Thymus (tissue), 11 donors: ENCODE results near the gene STPG2. TPM values are rescaled to one million over a fixed set of nuclear protein-coding genes. Genes with fewer than 3 reads are reported as not detected.

Source experiments
- DNase-seq, 9 donors: peaks; one replicate each; pipeline ENCODE4 v3.0.0-alpha.2; 2013; ENCODE audit warnings: low spot score in 9 of 9, low read depth in 6 of 9, missing footprints in 1 of 9
- H3K27ac ChIP-seq, 2 donors: one replicate each; pipeline ENCODE4 v1.5.1; 2013; ENCODE audit warnings: control low read depth in 1 of 2, low read depth in 1 of 2, low read length in 1 of 2, mild to moderate bottlenecking in 1 of 2, moderate library complexity in 1 of 2
- H3K27me3 ChIP-seq, 2 donors: one replicate each; pipeline ENCODE4 v1.5.1; 2013; ENCODE audit warnings: low read length in 1 of 2; ENCODE audit not compliant: control insufficient read depth in 2 of 2, insufficient read depth in 1 of 2
- H3K36me3 ChIP-seq, 2 donors: one replicate each; pipeline ENCODE4 v1.5.1; 2013; ENCODE audit warnings: low read length in 1 of 2, mild to moderate bottlenecking in 1 of 2, moderate library complexity in 1 of 2; ENCODE audit not compliant: control insufficient read depth in 2 of 2, insufficient read depth in 2 of 2
- H3K4me1 ChIP-seq, 2 donors: one replicate each; pipeline ENCODE4 v1.5.1; 2013; ENCODE audit warnings: low read length in 2 of 2; ENCODE audit not compliant: control insufficient read depth in 2 of 2, insufficient read depth in 2 of 2
- H3K4me3 ChIP-seq, 2 donors: one replicate each; pipeline ENCODE4 v1.5.1; 2013; ENCODE audit warnings: low read length in 2 of 2, control low read depth in 1 of 2, mild to moderate bottlenecking in 1 of 2
- H3K9me3 ChIP-seq, 2 donors: one replicate each; pipeline ENCODE4 v1.5.1; 2013; ENCODE audit warnings: low read length in 1 of 2, mild to moderate bottlenecking in 1 of 2; ENCODE audit not compliant: control insufficient read depth in 2 of 2, insufficient read depth in 1 of 2
- WGBS: extraction: QIAGEN DNeasy Blood & Tissue Kit; methylation state at CpG from one replicate; pipeline ENCODE4 v1.1.7; 2013; 5-methylcytosine and 5-hydroxymethylcytosine counted together
- polyA plus RNA-seq: library from polyadenylated mRNA; stranded (reverse); fragments of 200-250 nt; gene quantifications from one replicate; pipeline ENCODE4 v1.2.3, GENCODE V29; 2013
- total RNA-seq: library from RNA; stranded (reverse); fragments of 120-200 nt; gene quantifications from one replicate; pipeline ENCODE4 v1.2.4, GENCODE V29; 2013
- donor health status: healthy.

STPG2 gene
- total and polyA plus RNA-seq, 2 donors: 0.16 to 0.24 TPM

DNA sequence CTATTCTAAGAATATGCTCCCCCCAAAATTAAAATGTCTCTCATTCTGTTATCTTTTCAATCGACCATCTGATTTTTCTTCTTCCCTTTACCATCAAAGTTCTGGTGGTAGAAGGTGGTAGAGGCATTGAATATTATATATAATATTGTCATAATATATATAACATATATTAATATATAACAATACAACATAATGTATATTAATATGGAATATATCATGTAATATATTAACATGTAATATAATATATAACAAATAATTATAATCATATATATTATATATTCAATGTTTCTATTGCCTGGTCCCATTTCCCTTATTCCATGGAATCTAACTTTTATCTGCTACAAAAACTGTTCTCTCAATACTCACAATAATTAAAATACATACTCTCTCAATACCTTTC, 40.6 kb downstream of the STPG2 start:
- H3K27me3 ChIP-seq: no peaks in the 10 kb centered on the region
- H3K36me3 ChIP-seq: no peaks in the 10 kb centered on the region
- 91% methylated on average over 1 of the region's 1 CpG for WGBS
- H3K4me1 ChIP-seq: no peaks in the 10 kb centered on the region
- no peak for DNase-seq
- no peaks in the 10 kb centered on the region for H3K9me3 ChIP-seq
- H3K4me3 ChIP-seq: no peak overlapping the region
- no peak overlapping the region for H3K27ac ChIP-seq

DNA sequence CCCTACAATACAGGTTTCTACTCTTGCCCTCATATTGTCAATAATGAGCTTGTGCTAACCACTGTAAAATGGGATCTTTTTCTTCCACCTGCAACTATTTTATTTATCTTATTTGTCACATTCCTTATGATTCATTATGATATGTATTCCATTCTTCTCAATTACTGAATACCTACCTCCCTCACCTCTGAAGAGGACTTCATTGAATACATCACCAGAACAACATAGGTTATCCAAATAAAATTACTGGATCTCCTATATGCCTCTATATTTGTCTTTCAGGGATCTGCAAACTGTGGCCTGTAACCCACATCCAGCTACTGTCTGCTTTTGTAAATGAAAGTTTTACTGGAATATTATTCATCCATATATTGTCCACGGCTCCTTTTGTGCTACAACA, 41.3 kb downstream of the STPG2 start:
- Histone ChIP-seq H3K4me3 (no peak overlapping the region), H3K4me1 (no peaks in the 10 kb centered on the region), H3K27me3 (no peaks in the 10 kb centered on the region), H3K27ac (no peak overlapping the region), H3K36me3 (no peaks in the 10 kb centered on the region), H3K9me3 (no peaks in the 10 kb centered on the region)
- DNase-seq: no peak
- 97% methylated on average over 1 of the region's 1 CpG for WGBS

DNA sequence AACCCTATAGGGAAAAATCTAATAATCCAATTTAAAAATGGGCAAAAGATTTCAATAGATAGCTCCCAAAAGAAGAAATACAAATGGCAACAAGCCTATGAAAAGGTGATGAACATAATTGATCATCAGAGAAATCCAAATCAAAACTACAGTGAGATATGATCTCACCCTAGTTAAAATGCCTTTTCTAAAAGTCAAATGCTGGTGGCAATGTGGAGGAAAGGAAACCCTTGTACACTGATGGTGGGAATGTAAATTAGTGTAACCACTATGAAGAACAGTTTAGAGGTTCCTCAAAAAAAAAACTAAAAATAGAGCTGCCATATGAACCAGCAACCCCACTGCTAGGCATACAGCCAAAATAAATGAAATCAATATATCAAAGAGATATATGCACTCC, 44.5 kb downstream of the STPG2 start:
- no peak for DNase-seq
- H3K27ac ChIP-seq: no peak overlapping the region
- H3K27me3 ChIP-seq: no peaks in the 10 kb centered on the region

DNA sequence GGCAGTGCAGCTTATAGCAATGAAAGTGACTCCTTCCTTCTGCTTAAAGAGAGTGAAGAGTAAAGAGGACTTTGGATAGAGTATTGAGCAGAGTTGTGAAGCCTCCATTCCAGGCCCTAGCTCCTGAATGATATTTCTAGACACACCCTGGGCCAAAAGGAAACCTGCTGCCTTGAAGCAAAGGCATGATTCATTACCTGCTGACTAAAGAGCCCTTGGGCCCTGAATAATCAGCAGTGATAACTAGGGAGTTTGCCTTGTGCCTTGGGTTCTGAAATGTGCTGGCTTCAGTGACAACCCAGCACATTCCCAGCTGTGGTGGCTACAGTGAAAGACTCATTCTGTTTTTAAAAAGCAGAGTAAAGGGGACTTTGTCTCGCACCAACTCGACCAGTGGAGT, 49.2 kb downstream of the STPG2 start:
- Histone ChIP-seq H3K27ac (no peak overlapping the region), H3K4me1 (no peaks in the 10 kb centered on the region), H3K9me3 (no peaks in the 10 kb centered on the region), H3K27me3 (no peaks in the 10 kb centered on the region), H3K4me3 (no peak overlapping the region), H3K36me3 (no peaks in the 10 kb centered on the region)
- 99% methylated on average over 2 of the region's 2 CpGs for WGBS
- DNase-seq: no peak

More for the DNA sequence above, 44.5 kb downstream of the STPG2 start:
- Histone ChIP-seq H3K9me3 (no peaks in the 10 kb centered on the region), H3K36me3 (no peaks in the 10 kb centered on the region), H3K4me3 (no peak overlapping the region), H3K4me1 (no peaks in the 10 kb centered on the region)

DNA sequence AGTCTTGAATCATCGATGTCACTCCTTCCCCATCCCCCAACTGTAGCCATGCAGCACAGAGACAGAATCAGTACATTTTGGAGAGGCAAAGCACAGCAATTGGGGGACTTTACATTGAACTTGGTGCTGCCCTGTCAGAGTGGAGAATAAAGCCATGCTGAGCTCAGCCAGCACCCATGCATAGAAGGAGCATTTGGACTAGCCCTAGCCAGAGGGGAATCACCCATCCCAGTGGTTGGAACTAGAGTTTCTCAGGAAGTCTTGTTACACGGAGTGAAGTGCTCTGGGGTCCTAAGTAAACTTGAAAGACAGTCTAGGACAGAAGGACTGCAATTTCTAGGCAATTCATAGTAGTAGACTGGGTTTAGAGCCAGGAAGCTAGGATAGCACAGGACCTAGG, 49.6 kb downstream of the STPG2 start:
- Histone ChIP-seq H3K27ac (no peak overlapping the region), H3K27me3 (no peaks in the 10 kb centered on the region), H3K36me3 (no peaks in the 10 kb centered on the region), H3K4me3 (no peak overlapping the region), H3K4me1 (no peaks in the 10 kb centered on the region), H3K9me3 (no peaks in the 10 kb centered on the region)
- WGBS: 95% methylated on average over 2 of the region's 2 CpGs
- no peak for DNase-seq

DNA sequence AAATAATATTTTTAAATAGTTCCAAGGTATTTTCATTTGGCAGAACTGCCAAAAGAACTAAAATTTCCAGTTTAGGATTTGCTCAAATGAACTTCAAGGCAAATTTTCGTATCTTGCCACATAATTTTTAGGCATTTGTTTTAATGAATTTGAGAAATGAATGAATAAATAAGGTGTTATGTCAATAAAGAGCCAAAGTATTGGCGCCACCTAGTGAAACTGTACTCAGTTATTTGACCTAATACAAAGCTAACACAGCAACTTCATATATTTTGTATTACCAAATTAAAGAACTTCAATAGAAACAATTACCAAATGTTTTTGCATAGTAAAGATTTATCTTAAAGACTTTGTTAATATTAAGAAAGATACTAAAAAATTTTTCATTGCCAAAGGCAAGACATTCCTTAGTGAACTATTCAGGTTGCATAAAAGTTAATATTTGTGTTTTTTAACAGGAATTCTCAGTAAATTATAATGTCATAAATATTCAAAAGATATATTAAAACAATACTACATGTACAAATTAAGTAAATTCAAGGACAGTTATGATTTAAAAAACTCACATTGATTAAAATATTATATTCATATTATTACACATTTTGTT, 50.3 kb downstream of the STPG2 start:
- 43% methylated on average over 2 of the region's 2 CpGs for WGBS
- DNase-seq: peak in 2 of 9 donors; percentile 9 to 34
- Histone ChIP-seq H3K27me3 (no peaks in the 10 kb centered on the region), H3K9me3 (no peaks in the 10 kb centered on the region), H3K4me1 (no peaks in the 10 kb centered on the region), H3K36me3 (no peaks in the 10 kb centered on the region), H3K4me3 (no peak overlapping the region), H3K27ac (no peak overlapping the region)

DNA sequence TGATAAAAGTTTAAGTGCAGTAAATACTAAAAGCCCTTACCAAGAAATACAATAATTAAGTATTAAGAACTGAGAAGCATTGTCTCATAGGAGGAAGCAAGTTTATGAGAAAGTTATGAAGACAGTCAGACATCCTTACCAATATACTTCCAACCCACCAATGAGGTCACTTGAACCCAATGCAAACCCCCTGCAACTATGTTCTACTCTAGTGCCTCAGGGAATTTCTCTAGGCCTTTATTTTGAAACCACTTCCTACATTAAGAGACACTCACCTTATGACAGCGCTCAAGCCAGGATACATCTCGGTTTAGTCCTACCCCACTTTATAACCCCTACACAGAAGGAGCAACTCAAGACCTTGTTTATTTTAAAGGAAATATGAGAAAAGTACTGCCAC, 61.3 kb downstream of the STPG2 start:
- H3K27me3 ChIP-seq: no peaks in the 10 kb centered on the region
- no peak for DNase-seq
- no peak overlapping the region for H3K4me3 ChIP-seq
- no peaks in the 10 kb centered on the region for H3K9me3 ChIP-seq
- no peak overlapping the region for H3K27ac ChIP-seq
- whole genome bisulfite sequencing: over 99% methylated on average over 2 of the region's 2 CpGs
- no peaks in the 10 kb centered on the region for H3K36me3 ChIP-seq
- no peaks in the 10 kb centered on the region for H3K4me1 ChIP-seq

DNA sequence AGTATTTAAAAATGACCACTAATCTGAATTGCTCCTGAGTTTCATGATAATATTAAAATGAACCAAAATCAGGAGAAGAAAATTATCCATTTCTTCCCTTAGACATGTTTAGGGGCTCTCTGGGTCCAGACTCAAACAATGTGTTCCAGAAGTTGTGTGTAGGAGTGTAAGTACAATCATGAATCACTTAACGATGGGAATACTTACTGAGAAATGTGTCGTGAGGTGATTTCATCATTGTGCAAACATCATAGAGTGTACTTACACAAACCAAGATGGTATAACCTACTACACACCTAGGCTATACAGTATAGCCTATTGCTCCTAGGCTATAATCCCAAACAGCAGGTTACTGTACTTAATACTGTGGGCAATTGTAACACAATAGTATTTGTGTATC, 74.8 kb downstream of the STPG2 start:
- no peak for DNase-seq
- H3K27ac ChIP-seq: no peak overlapping the region
- 95% methylated on average over 2 of the region's 2 CpGs for WGBS
- H3K4me3 ChIP-seq: no peak overlapping the region
- no peaks in the 10 kb centered on the region for H3K4me1 ChIP-seq
- H3K36me3 ChIP-seq: no peaks in the 10 kb centered on the region
- no peaks in the 10 kb centered on the region for H3K27me3 ChIP-seq
- no peaks in the 10 kb centered on the region for H3K9me3 ChIP-seq

DNA sequence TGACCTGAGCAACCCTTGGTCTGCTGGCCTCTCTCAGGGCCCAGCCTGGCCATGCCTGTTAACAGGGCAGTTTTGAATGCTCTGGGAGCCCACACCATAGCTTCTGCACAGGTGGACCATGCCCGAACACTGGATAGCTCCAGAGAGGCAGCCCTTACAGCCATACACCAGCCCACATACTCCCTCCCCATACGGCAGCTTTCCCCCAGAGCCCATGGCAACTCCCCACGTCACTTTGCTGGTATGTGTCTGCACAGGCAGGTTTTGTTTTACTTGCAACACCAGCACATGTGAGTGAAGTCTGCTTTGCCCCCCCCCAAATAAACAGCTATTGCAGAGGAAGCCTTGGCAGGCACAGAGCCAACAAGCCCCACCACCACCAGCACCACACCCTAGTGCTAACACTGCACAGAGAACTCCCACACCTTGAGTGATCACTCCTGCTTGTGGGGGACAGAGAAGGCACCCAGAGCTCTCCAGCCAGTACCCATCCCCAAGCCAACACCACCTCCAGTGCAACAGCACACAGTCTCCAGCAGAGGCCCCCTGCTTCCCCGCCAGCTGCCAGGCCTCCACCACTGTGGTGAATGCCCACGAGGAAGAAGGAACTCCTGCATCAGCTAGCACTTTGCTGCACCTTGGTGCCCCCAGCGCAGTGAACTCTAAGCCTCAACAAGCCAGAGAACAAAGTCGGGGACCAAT, 87.3 kb downstream of the STPG2 start:
- Histone ChIP-seq H3K27ac (no peak overlapping the region), H3K36me3 (no peaks in the 10 kb centered on the region), H3K27me3 (no peaks in the 10 kb centered on the region), H3K9me3 (peaks cover 0 to 3% of the 10 kb centered on the region in 2 donors), H3K4me1 (no peaks in the 10 kb centered on the region), H3K4me3 (no peak overlapping the region)
- 96% methylated on average over 7 of the region's 7 CpGs for WGBS
- no peak for DNase-seq
